ENCODE data around the gene ETFRF1.

The ETFRF1 gene

DNA sequence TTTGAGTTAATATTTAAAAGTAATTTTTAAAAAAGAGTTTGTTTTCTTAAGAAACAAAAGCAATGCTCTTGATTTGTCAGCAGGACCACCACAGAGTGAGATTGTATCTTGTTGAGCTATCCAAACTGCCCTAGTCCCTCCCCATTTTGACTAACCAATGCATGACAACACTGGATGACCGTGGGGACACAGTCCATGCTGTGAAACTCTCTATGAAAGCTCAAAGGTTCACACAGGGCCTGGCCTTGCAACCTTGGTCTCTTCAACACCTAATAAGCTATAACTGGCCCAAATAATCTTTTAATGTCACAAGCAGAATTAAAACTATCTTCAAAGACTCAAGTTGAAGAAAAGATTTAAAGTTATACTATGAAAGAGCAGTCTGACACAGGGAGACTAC lies 13.5 kb downstream of the ETFRF1 start:
- H3K9me3 ChIP-seq (ENCODE audit: control insufficient read depth, insufficient read depth, low read depth, low read length): no peaks in the 10 kb centered on the region
- H3K4me1 ChIP-seq (ENCODE audit: control insufficient read depth, insufficient read depth, low read length): no peaks in the 10 kb centered on the region
- POLR2A ChIA-PET: no interaction called here
- TF ChIP-seq ZNF433 (tag by site-specific recombination; IDR thresholded peaks at IDR 0.05; ENCODE audit: low read depth): no peak
- no peak overlapping the region for H3K27ac ChIP-seq (ENCODE audit: extremely low read depth, low read depth, low read length)
- CTCF ChIA-PET: no interaction called here
- H3K4me3 ChIP-seq (ENCODE audit: low read depth, low read length): no peak overlapping the region
- peaks cover 24 to 35% of the 10 kb centered on the region in 2 experiments for H3K36me3 ChIP-seq (ENCODE audit: control insufficient read depth in 2 of 2, insufficient read depth in 1 of 2, low read length in 2 of 2)

DNA sequence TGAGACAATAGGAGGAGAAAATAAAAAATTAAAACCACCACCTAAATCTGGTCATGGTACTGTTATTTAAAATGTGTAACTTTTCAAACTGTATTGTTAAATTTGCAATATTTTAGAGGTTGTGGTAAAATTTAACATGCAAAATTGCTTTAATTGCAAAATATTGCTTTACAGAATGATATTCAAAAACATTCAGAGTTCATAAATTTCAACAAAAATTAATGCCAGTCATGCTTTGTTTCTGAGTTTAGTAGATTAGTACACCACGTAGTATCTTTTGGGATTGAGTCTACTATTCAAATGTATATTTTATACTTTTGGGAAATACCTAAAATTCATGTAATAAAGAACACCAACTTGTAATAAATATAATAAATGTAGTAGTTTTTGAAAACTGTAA lies 18.3 kb downstream of the ETFRF1 start:
- ChIA-PET POLR2A (no interaction called here), CTCF (interaction anchor here (1.3 kb wide), 1 partner anchor 154 kb away, joined by 3 read pairs; no protein-coding TSS in a partner anchor)
- H3K36me3 ChIP-seq (ENCODE audit: control insufficient read depth in 2 of 2, insufficient read depth in 1 of 2, low read length in 2 of 2): peaks cover 13 to 14% of the 10 kb centered on the region in 2 experiments
- H3K27ac ChIP-seq (ENCODE audit: extremely low read depth, low read depth, low read length): no peak overlapping the region
- H3K9me3 ChIP-seq (ENCODE audit: control insufficient read depth, insufficient read depth, low read depth, low read length): no peaks in the 10 kb centered on the region
- no peak overlapping the region for H3K4me3 ChIP-seq (ENCODE audit: low read depth, low read length)
- TF ChIP-seq, protein P1, sequence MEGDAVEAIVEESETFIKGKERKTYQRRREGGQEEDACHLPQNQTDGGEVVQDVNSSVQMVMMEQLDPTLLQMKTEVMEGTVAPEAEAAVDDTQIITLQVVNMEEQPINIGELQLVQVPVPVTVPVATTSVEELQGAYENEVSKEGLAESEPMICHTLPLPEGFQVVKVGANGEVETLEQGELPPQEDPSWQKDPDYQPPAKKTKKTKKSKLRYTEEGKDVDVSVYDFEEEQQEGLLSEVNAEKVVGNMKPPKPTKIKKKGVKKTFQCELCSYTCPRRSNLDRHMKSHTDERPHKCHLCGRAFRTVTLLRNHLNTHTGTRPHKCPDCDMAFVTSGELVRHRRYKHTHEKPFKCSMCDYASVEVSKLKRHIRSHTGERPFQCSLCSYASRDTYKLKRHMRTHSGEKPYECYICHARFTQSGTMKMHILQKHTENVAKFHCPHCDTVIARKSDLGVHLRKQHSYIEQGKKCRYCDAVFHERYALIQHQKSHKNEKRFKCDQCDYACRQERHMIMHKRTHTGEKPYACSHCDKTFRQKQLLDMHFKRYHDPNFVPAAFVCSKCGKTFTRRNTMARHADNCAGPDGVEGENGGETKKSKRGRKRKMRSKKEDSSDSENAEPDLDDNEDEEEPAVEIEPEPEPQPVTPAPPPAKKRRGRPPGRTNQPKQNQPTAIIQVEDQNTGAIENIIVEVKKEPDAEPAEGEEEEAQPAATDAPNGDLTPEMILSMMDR (tag by site-specific recombination; IDR thresholded peaks at IDR 0.05): no peak
- TF ChIP-seq KLF10 (tag by site-specific recombination; IDR thresholded peaks at IDR 0.05) (no peak), MEIS1 (CRISPR knock-in tag; IDR thresholded peaks at IDR 0.05; ENCODE audit: borderline replicate concordance) (no peak), ZNF175 (tag by site-specific recombination; IDR thresholded peaks at IDR 0.05) (no peak), ZXDB (tag by site-specific recombination; IDR thresholded peaks at IDR 0.05) (no peak), ZSCAN30 (tag by site-specific recombination; IDR thresholded peaks at IDR 0.05) (no peak), ZBTB48 (tag by site-specific recombination; IDR thresholded peaks at IDR 0.05) (no peak), ZNF140 (tag by site-specific recombination; IDR thresholded peaks at IDR 0.05) (no peak), ZBTB20 (tag by site-specific recombination; IDR thresholded peaks at IDR 0.05) (no peak), ZNF571 (tag by site-specific recombination; IDR thresholded peaks at IDR 0.05) (no peak), SETDB1 (IDR thresholded peaks at IDR 0.05; ENCODE audit: insufficient read length, low read length) (no peak), ZNF248 (tag by site-specific recombination; IDR thresholded peaks at IDR 0.05) (no peak)
- TF ChIP-seq, protein P2, sequence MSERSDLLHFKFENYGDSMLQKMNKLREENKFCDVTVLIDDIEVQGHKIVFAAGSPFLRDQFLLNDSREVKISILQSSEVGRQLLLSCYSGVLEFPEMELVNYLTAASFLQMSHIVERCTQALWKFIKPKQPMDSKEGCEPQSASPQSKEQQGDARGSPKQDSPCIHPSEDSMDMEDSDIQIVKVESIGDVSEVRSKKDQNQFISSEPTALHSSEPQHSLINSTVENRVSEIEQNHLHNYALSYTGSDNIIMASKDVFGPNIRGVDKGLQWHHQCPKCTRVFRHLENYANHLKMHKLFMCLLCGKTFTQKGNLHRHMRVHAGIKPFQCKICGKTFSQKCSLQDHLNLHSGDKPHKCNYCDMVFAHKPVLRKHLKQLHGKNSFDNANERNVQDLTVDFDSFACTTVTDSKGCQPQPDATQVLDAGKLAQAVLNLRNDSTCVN (tag by site-specific recombination; optimal IDR thresholded peaks at IDR 0.05): no peak
- TF ChIP-seq, protein P3, sequence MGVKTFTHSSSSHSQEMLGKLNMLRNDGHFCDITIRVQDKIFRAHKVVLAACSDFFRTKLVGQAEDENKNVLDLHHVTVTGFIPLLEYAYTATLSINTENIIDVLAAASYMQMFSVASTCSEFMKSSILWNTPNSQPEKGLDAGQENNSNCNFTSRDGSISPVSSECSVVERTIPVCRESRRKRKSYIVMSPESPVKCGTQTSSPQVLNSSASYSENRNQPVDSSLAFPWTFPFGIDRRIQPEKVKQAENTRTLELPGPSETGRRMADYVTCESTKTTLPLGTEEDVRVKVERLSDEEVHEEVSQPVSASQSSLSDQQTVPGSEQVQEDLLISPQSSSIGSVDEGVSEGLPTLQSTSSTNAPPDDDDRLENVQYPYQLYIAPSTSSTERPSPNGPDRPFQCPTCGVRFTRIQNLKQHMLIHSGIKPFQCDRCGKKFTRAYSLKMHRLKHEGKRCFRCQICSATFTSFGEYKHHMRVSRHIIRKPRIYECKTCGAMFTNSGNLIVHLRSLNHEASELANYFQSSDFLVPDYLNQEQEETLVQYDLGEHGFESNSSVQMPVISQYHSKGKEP (tag by site-specific recombination; IDR thresholded peaks at IDR 0.05): no peak
- TF ChIP-seq, protein P4, sequence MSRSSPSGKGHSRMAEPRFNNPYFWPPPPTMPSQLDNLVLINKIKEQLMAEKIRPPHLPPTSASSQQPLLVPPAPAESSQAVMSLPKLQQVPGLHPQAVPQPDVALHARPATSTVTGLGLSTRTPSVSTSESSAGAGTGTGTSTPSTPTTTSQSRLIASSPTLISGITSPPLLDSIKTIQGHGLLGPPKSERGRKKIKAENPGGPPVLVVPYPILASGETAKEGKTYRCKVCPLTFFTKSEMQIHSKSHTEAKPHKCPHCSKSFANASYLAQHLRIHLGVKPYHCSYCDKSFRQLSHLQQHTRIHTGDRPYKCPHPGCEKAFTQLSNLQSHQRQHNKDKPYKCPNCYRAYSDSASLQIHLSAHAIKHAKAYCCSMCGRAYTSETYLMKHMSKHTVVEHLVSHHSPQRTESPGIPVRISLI (tag by site-specific recombination; IDR thresholded peaks at IDR 0.05): no peak
- TF ChIP-seq, protein P5, sequence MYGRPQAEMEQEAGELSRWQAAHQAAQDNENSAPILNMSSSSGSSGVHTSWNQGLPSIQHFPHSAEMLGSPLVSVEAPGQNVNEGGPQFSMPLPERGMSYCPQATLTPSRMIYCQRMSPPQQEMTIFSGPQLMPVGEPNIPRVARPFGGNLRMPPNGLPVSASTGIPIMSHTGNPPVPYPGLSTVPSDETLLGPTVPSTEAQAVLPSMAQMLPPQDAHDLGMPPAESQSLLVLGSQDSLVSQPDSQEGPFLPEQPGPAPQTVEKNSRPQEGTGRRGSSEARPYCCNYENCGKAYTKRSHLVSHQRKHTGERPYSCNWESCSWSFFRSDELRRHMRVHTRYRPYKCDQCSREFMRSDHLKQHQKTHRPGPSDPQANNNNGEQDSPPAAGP (tag by site-specific recombination; IDR thresholded peaks at IDR 0.05): no peak
- TF ChIP-seq, protein P6, sequence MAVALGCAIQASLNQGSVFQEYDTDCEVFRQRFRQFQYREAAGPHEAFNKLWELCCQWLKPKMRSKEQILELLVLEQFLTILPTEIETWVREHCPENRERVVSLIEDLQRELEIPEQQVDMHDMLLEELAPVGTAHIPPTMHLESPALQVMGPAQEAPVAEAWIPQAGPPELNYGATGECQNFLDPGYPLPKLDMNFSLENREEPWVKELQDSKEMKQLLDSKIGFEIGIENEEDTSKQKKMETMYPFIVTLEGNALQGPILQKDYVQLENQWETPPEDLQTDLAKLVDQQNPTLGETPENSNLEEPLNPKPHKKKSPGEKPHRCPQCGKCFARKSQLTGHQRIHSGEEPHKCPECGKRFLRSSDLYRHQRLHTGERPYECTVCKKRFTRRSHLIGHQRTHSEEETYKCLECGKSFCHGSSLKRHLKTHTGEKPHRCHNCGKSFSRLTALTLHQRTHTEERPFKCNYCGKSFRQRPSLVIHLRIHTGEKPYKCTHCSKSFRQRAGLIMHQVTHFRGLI (tag by site-specific recombination; IDR thresholded peaks at IDR 0.05): no peak
- no peaks in the 10 kb centered on the region for H3K4me1 ChIP-seq (ENCODE audit: control insufficient read depth, insufficient read depth, low read length)
